GM19328 (cell line): Measurements from ENCODE around the gene DSE.

Experiments
- ATAC-seq: cut with Tn5 transposase; IDR thresholded peaks from one replicate; pipeline ENCODE4 v1.9.1; 2021; ENCODE audit warnings: mild to moderate bottlenecking, moderate library complexity; ENCODE audit not compliant: unreplicated experiment

DSE gene

DNA sequence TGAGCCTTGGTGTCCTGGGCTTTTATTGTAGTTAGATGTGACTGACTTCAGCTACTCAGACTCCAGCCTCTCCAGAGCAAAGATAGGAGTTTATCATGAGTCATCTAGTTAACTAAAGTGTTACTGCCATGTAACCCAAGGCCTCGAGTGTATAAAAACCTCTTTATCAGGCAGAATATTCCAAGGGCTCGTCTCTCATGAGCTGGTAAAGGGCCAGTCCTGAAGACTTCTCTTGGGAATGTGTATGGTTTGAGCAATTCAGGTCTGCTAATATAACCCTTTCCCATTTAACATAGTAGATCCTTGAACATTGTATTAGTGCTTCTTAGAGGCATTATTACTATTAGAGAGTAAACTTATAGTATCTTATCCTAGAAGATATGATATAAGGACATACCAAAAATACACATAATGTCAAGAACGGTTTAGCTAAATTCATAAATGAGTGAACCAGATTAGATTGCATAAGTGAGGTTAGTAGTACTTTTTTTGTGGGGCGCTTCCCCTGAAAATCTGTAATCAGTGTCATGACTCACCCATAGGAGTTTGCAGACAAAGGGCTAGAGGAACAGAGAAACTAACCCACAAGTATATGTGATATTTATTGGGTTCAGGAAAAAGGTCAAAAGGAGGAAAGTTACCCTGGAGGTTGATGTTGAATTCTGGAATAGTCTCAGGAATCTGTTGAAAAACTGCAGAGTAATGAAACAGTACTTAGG lies 16.0 kb downstream of the DSE start:
- ATAC-seq: no peak

DNA sequence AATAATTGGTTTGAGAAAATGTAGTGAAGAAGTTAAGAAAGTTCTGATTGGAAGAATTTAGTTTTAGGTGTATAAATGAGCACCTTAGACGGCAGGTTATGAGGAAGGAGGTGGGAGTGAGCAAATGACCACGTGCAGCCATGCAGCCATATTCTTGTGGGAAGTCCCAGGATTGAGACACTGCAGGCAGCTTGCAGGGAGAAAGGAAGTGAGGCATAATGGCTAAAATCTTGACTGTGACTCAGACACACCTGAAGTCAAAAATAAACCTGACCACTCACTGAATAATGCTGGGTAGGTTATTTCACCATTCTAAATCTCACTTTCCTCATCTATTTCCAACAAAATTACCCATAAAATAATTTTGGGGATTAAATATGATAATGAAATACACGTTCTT lies 16.6 kb downstream of the DSE start:
- ATAC-seq: peak; percentile 39

DNA sequence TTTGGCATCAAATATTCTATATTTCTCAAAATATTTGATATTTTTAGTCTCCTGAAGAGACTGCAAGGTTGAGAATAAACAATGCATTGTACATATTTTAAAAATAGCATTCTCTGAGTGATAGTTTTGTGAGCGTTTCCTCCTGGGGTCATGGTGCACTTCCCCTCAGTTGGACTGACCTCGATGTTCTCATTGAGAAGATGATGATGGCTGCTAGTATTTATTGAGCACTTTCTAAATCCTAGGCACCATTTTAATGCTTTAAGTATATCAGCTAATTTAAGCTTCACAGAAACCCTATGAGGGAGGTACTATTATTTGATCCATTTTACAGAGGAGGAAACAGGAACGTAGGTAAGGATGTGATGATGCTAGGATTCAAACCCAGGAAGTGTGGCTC lies 18.2 kb downstream of the DSE start:
- no peak for ATAC-seq

GRCh38 chr6:116389357-116389756 lies 18.6 kb downstream of the DSE start:
- ATAC-seq: no peak

GRCh38 chr6:116390581-116390980 lies 19.8 kb downstream of the DSE start:
- ATAC-seq: peak; percentile 46

GRCh38 chr6:116392132-116393013 lies 21.6 kb downstream of the DSE start:
- ATAC-seq: no peak

DNA sequence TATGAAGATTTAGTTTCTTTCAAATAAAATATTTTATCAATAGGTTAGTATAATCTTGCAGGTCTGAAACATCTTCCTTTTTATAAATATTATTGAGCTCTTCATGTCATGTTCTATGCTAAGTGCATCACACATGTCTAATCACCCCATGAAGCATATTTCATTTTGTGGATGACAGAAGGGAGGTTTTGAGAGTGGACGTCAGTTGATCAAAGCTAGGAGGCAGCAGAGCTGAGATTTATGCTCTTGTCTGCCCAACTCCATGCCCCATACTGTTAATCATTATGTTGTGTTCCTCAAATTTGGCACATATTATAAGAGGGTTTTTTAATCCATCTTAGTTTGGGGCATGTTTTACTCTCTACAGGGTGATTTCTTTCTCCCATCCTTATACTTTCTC lies 22.7 kb downstream of the DSE start:
- ATAC-seq: no peak

GRCh38 chr6:116395647-116396046 lies 24.9 kb downstream of the DSE start:
- no peak for ATAC-seq

DNA sequence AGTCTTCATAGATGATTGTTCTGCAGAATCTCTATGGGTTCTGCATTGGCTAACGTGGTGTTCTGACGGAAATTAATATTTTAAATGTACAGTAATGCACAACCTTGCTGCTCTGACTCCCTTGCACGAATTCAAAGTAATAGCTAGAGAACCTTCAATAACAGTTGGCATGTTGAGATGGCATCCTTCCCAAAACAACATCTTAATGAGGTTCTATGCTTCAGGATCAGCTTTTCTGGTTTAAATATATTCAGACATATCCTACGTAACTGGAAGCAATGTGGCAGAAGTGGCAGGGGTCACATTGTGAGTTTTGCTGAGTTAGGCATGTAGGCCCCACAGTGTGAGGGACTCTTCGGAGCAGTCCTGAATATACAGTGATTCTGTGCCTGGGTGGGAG lies 25.7 kb downstream of the DSE start:
- no peak for ATAC-seq

DNA sequence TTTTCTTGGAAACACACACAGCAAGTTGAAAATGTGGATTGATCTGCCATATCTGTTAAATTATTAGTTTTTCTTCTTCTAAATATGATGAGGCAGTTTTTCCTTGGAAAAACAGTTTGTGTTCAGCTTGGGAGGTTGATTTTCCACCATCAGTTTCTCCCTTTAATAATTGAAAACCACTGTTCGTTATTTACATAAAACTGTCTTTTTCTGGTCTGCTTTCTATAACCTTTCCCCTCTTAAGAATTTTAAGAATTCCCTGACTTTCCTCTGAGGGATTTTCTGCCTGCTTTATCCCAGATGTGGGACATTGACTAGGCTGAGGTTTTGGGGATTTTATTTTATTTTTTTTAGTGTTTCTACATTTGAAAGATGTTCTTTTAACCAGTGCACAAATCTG lies 27.2 kb downstream of the DSE start:
- no peak for ATAC-seq

- ATAC-seq: no peak
Measured at GRCh38 chr6:116398316-116399010, 27.7 kb downstream of the DSE start.

DNA sequence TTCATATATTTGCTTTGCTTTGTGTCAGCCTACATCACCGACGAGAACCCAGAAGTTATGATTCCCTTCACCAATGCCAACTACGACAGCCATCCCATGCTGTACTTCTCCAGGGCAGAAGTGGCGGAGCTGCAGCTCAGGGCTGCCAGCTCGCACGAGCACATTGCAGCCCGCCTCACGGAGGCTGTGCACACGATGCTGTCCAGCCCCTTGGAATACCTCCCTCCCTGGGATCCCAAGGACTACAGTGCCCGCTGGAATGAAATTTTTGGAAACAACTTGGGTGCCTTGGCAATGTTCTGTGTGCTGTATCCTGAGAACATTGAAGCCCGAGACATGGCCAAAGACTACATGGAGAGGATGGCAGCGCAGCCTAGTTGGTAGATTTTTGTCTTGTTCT lies 28.5 kb downstream of the DSE start:
- ATAC-seq: no peak

GRCh38 chr6:116400328-116400727 lies 29.6 kb downstream of the DSE start:
- ATAC-seq: no peak

GRCh38 chr6:116402108-116402937 lies 31.6 kb downstream of the DSE start:
- ATAC-seq: no peak

GRCh38 chr6:116403205-116403604 lies 32.5 kb downstream of the DSE start:
- no peak for ATAC-seq

DNA sequence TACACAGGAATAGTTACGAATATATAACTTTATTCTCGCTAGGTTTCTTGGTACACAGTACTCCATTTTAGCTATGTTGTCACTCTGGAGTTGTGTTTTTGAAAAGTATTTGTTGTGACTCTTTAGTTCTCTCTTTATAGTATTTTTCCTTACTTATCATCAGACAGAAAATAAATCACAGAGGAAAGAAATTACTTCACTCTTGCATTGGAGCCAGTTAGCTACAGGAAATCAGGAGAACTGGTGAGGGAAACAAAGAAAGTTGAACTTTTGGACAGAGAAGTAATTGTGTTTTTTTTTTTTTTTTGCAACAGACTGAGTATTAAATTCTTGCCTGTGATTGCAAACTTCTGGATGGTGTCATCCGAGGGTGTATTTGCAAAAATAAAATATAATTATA lies 33.9 kb downstream of the DSE start:
- ATAC-seq: no peak

GRCh38 chr6:116405138-116405537 lies 34.4 kb downstream of the DSE start:
- ATAC-seq: peak; percentile 56

- ATAC-seq: no peak
Measured at GRCh38 chr6:116405652-116406356, 35.1 kb downstream of the DSE start.

GRCh38 chr6:116406678-116407345 lies 36.1 kb downstream of the DSE start:
- no peak for ATAC-seq

- ATAC-seq: no peak
Measured at GRCh38 chr6:116408491-116408890, 37.7 kb downstream of the DSE start.
